T-helper 1 cell treated with Interleukin-12 subunit alpha and Interleukin-12 subunit beta and Interleukin-4 antibody, amounts not matched to agents 30 μg/mL and 1 μg/mL, for 36 hours (primary cell): ENCODE results near the gene MUC6.

ENCODE experiments used
- H3K27ac Mint-ChIP-seq: one replicate; pipeline ENCODE4 v1.8.0; 2021; ENCODE audit warnings: mild to moderate bottlenecking, mixed read lengths
- H3K27me3 Mint-ChIP-seq: one replicate; pipeline ENCODE4 v1.8.0; 2021; ENCODE audit warnings: low read depth, mixed read lengths
- H3K36me3 Mint-ChIP-seq: one replicate; pipeline ENCODE4 v1.8.0; 2021; ENCODE audit warnings: low read depth, mixed read lengths
- H3K4me1 Mint-ChIP-seq: one replicate; pipeline ENCODE4 v1.8.0; 2021; ENCODE audit warnings: low read depth, mixed read lengths
- H3K4me3 Mint-ChIP-seq: one replicate; pipeline ENCODE4 v1.8.0; 2021; ENCODE audit warnings: mild to moderate bottlenecking, moderate library complexity, mixed read lengths
- H3K9me3 Mint-ChIP-seq: one replicate; pipeline ENCODE4 v1.8.0; 2021; ENCODE audit warnings: mixed read lengths

The MUC6 gene

DNA sequence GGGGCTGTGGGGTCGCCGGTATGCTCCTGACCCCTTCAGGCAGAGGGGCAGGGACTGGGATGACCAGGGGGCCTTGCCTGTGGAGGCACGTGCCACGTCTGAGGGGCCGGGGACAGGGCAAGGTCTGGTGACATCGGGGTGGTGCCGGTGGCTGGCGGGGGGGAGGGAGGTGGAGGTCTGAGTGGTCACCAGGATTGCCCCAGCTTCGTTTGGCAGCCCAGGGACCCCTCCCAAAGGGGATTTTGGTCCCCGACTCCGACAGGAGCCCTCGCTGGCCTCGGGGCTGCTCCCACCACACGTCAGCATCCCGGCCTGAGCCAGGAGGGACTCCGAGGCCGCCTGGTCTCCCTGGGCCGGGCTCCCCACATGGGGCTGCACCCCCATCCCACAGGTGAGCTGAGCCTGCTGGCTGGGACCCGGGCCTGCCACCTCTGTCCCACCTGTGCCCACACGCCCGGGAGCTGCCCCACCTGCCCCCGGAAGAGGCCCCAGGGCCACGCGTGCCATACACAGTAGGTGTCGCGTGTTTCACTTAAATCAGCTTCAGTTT, 1.1 kb upstream of the MUC6 start:
- no peak overlapping the region for H3K4me3 Mint-ChIP-seq
- no peak overlapping the region for H3K27ac Mint-ChIP-seq
- H3K4me1 Mint-ChIP-seq = no peaks in the 10 kb centered on the region
- H3K36me3 Mint-ChIP-seq = no peaks in the 10 kb centered on the region
- H3K27me3 Mint-ChIP-seq = no peaks in the 10 kb centered on the region
- no peaks in the 10 kb centered on the region for H3K9me3 Mint-ChIP-seq

DNA sequence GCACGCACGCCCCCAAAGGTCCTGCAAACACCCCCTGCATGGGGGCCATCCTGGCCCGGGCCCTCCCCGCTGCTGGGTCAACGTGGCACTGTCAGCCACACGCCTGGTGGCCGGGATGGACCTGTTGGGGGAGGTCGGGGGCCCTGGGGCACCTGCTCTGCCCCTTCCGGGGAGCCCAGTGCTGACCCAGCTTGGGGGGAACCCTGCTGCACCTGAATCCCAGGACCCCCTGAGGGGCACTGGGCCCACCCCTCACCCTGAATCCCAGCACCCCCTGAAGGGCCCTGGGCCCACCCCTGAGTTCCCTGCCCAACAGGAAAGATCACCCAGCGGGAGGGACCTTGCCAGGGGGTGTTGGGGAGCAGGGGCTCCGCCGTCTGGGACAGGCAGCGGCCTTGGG, 413 bp upstream of the MUC6 start:
- Mint-ChIP-seq H3K4me3 (no peak overlapping the region), H3K27ac (no peak overlapping the region), H3K27me3 (no peaks in the 10 kb centered on the region), H3K9me3 (peaks cover 4% of the 10 kb centered on the region), H3K4me1 (no peaks in the 10 kb centered on the region), H3K36me3 (no peaks in the 10 kb centered on the region)

GRCh38 chr11:1035577-1036283, 788 bp downstream of the MUC6 start:
- no peaks in the 10 kb centered on the region for H3K4me1 Mint-ChIP-seq
- H3K36me3 Mint-ChIP-seq = no peaks in the 10 kb centered on the region
- no peaks in the 10 kb centered on the region for H3K27me3 Mint-ChIP-seq
- no peak overlapping the region for H3K27ac Mint-ChIP-seq
- H3K9me3 Mint-ChIP-seq = peaks cover 4% of the 10 kb centered on the region
- no peak overlapping the region for H3K4me3 Mint-ChIP-seq

- Mint-ChIP-seq H3K4me3 (no peak overlapping the region), H3K36me3 (no peaks in the 10 kb centered on the region), H3K27ac (no peak overlapping the region), H3K4me1 (no peaks in the 10 kb centered on the region), H3K27me3 (no peaks in the 10 kb centered on the region), H3K9me3 (peaks cover 4% of the 10 kb centered on the region)
These were observed 1.8 kb downstream of the MUC6 start for GRCh38 chr11:1034456-1035295.

GRCh38 chr11:1034001-1034400, 2.5 kb downstream of the MUC6 start:
- H3K4me3 Mint-ChIP-seq = no peak overlapping the region
- H3K36me3 Mint-ChIP-seq = no peaks in the 10 kb centered on the region
- H3K27me3 Mint-ChIP-seq = no peaks in the 10 kb centered on the region
- no peak overlapping the region for H3K27ac Mint-ChIP-seq
- no peaks in the 10 kb centered on the region for H3K4me1 Mint-ChIP-seq
- peaks cover 4% of the 10 kb centered on the region for H3K9me3 Mint-ChIP-seq

GRCh38 chr11:1033016-1033798, 3.3 kb downstream of the MUC6 start:
- no peaks in the 10 kb centered on the region for H3K27me3 Mint-ChIP-seq

GRCh38 chr11:1032310-1032891, 4.1 kb downstream of the MUC6 start:
- H3K4me3 Mint-ChIP-seq = no peak overlapping the region
- no peaks in the 10 kb centered on the region for H3K27me3 Mint-ChIP-seq
- peaks cover 4% of the 10 kb centered on the region for H3K9me3 Mint-ChIP-seq
- H3K36me3 Mint-ChIP-seq = no peaks in the 10 kb centered on the region
- H3K4me1 Mint-ChIP-seq = no peaks in the 10 kb centered on the region
- no peak overlapping the region for H3K27ac Mint-ChIP-seq

More at GRCh38 chr11:1033016-1033798, 3.3 kb downstream of the MUC6 start:
- no peak overlapping the region for H3K4me3 Mint-ChIP-seq
- H3K27ac Mint-ChIP-seq = no peak overlapping the region
- no peaks in the 10 kb centered on the region for H3K36me3 Mint-ChIP-seq
- no peaks in the 10 kb centered on the region for H3K4me1 Mint-ChIP-seq
- H3K9me3 Mint-ChIP-seq = peaks cover 4% of the 10 kb centered on the region

- H3K4me3 Mint-ChIP-seq = no peak overlapping the region
- no peaks in the 10 kb centered on the region for H3K36me3 Mint-ChIP-seq
- H3K27me3 Mint-ChIP-seq = no peaks in the 10 kb centered on the region
- H3K27ac Mint-ChIP-seq = no peak overlapping the region
- peaks cover 4% of the 10 kb centered on the region for H3K9me3 Mint-ChIP-seq
- no peaks in the 10 kb centered on the region for H3K4me1 Mint-ChIP-seq
These were observed 5.2 kb downstream of the MUC6 start for GRCh38 chr11:1031121-1031899.

DNA sequence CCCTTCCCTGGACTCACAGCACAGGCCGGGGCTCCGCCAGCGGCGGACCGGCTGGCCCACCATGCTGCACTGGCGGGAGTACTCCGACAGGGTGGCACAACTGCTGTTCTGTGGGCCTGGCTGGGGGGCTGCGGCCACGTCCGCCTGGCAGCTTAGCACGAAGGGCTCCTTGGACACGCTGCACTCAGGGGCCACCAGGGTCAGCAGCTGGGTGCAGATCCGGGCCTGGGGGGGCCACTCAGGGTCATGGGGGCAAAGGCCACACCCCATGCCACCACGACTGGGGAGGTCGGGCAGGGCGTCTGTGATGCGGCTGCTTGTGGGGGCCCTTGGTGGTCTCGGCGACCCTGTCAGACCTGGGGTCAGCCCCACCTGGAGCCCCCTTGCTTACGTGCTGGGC, 6.0 kb downstream of the MUC6 start:
- no peaks in the 10 kb centered on the region for H3K27me3 Mint-ChIP-seq
- H3K4me1 Mint-ChIP-seq = no peaks in the 10 kb centered on the region
- no peak overlapping the region for H3K4me3 Mint-ChIP-seq

GRCh38 chr11:1030086-1030485, 6.4 kb downstream of the MUC6 start:
- Mint-ChIP-seq H3K27me3 (no peaks in the 10 kb centered on the region), H3K27ac (no peak overlapping the region), H3K4me3 (no peak overlapping the region), H3K4me1 (no peaks in the 10 kb centered on the region), H3K36me3 (no peaks in the 10 kb centered on the region), H3K9me3 (peaks cover 4% of the 10 kb centered on the region)

More for the DNA sequence above, 6.0 kb downstream of the MUC6 start:
- Mint-ChIP-seq H3K27ac (no peak overlapping the region), H3K36me3 (no peaks in the 10 kb centered on the region), H3K9me3 (peaks cover 4% of the 10 kb centered on the region)

- no peaks in the 10 kb centered on the region for H3K27me3 Mint-ChIP-seq
- H3K9me3 Mint-ChIP-seq = peaks cover 4% of the 10 kb centered on the region
- no peaks in the 10 kb centered on the region for H3K4me1 Mint-ChIP-seq
- no peak overlapping the region for H3K4me3 Mint-ChIP-seq
- H3K36me3 Mint-ChIP-seq = no peaks in the 10 kb centered on the region
- no peak overlapping the region for H3K27ac Mint-ChIP-seq
These were observed 6.9 kb downstream of the MUC6 start for GRCh38 chr11:1029654-1030053.

- Mint-ChIP-seq H3K27ac (no peak overlapping the region), H3K9me3 (peaks cover 4% of the 10 kb centered on the region), H3K4me3 (no peak overlapping the region), H3K4me1 (no peaks in the 10 kb centered on the region), H3K27me3 (no peaks in the 10 kb centered on the region), H3K36me3 (no peaks in the 10 kb centered on the region)
These were observed 7.5 kb downstream of the MUC6 start for GRCh38 chr11:1029051-1029450.

- no peaks in the 10 kb centered on the region for H3K27me3 Mint-ChIP-seq
- H3K27ac Mint-ChIP-seq = no peak overlapping the region
- H3K36me3 Mint-ChIP-seq = no peaks in the 10 kb centered on the region
- no peak overlapping the region for H3K4me3 Mint-ChIP-seq
- H3K9me3 Mint-ChIP-seq = peaks cover 4% of the 10 kb centered on the region
- H3K4me1 Mint-ChIP-seq = no peaks in the 10 kb centered on the region
These were observed 7.9 kb downstream of the MUC6 start for GRCh38 chr11:1028616-1029015.

- peaks cover 4% of the 10 kb centered on the region for H3K9me3 Mint-ChIP-seq
- H3K4me3 Mint-ChIP-seq = no peak overlapping the region
- H3K36me3 Mint-ChIP-seq = no peaks in the 10 kb centered on the region
- no peak overlapping the region for H3K27ac Mint-ChIP-seq
- no peaks in the 10 kb centered on the region for H3K4me1 Mint-ChIP-seq
- no peaks in the 10 kb centered on the region for H3K27me3 Mint-ChIP-seq
These were observed 8.3 kb downstream of the MUC6 start for GRCh38 chr11:1028291-1028540.
